GM12873 (cell line): ENCODE data around the gene WDR45B.

ENCODE experiments used
- TF ChIP-seq, protein P1 (sequence below): IDR thresholded peaks from 2 replicates; pipeline ENCODE4 v1.5.1; 2012; ENCODE audit warnings: low read depth, mild to moderate bottlenecking, moderate library complexity, low read length, control low read depth; ENCODE audit not compliant: insufficient read depth; ENCODE audit errors: missing control alignments

Gene WDR45B

GRCh38 chr17:82567286-82567685, 81.0 kb downstream of the WDR45B start:
- TF ChIP-seq, protein P1, sequence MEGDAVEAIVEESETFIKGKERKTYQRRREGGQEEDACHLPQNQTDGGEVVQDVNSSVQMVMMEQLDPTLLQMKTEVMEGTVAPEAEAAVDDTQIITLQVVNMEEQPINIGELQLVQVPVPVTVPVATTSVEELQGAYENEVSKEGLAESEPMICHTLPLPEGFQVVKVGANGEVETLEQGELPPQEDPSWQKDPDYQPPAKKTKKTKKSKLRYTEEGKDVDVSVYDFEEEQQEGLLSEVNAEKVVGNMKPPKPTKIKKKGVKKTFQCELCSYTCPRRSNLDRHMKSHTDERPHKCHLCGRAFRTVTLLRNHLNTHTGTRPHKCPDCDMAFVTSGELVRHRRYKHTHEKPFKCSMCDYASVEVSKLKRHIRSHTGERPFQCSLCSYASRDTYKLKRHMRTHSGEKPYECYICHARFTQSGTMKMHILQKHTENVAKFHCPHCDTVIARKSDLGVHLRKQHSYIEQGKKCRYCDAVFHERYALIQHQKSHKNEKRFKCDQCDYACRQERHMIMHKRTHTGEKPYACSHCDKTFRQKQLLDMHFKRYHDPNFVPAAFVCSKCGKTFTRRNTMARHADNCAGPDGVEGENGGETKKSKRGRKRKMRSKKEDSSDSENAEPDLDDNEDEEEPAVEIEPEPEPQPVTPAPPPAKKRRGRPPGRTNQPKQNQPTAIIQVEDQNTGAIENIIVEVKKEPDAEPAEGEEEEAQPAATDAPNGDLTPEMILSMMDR = no peak

DNA sequence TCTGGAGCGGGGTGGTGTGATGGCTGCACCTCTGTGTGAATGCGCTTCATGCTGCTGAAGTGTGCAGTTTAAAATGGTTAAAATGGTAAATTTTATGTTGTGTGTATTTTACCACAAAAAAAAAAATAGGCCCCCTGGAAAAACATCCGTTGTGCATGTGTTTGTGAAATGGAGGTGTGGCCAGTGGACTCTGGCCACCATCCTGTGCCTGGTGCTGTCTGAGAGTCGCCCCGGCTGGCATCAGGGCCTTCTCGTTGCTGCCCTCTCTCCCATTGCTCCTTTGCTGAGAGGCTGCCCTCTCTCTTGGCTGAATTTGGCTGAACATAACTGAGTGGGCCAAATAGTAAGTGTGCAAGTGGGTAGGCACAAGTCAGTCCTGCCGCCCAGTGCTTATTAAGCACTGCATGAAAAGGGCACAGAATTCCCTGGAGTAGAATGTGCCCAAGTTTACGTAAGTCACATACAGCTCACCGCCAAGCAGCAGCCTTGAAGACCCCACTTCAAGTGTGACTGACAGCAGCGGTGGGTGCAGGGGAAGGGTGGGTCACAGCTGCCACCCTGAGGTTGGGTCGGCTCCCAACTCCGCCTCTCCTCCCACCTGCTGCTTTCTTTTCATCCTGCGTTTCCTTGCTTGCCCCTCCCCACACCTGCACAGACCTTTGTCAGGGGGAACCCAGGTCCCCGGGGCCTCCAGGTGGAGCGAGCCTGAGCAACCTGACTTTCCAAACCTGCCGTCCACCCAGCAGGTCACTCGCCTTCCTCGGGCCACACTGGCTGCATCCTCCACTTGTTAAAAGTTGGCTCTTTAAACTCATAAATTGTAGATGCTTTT, 81.9 kb downstream of the WDR45B start:
- TF ChIP-seq, protein P1 = no peak

GRCh38 chr17:82565551-82565950, 82.7 kb downstream of the WDR45B start:
- TF ChIP-seq, protein P1 = no peak
